Stimulated activated CD4-positive, alpha-beta T cell treated with anti-CD3 and anti-CD28 coated beads, Interleukin-12 subunit alpha, Interleukin-12 subunit beta, amount 100 ng/mL, for 24 hours (primary cell): ENCODE data around the gene GADD45G.

Source experiments
- DNase-seq, 2 experiments: peaks; one replicate each; pipeline ENCODE4 v3.0.0-alpha.2; 2020; ENCODE audit warnings: low read depth in 2 of 2

The GADD45G gene

DNA sequence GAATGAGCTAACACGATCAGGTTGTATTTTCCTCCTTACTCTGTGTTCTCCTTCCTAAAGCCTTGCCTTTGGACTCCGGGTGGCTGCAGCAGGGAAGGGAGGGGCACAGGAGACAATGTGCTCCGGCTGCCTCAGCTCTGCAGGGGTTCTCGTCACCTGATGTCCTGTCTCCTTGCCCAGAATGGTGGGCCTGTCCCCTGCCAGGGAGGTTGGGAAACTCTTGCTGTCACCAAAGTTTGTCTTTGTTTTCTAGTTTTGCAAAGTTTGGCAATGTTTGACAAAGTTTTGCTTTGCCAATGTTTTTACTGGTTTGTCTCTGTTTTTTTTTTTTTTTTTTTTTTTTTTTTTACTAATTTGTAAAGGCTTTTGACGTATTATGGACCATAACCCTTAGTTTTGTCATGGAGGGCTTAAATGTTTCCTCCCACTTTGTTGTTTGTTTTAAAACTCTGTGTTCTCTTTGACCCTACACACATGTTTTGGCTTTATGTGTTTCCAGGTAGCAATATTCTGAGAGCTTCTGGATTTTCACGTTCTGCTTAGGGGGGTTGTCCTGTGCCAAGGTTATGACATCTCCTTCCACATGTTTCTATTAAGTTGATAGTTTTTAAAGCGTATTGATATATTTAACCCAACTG, 49.3 kb downstream of the GADD45G start:
- no peak for DNase-seq

DNA sequence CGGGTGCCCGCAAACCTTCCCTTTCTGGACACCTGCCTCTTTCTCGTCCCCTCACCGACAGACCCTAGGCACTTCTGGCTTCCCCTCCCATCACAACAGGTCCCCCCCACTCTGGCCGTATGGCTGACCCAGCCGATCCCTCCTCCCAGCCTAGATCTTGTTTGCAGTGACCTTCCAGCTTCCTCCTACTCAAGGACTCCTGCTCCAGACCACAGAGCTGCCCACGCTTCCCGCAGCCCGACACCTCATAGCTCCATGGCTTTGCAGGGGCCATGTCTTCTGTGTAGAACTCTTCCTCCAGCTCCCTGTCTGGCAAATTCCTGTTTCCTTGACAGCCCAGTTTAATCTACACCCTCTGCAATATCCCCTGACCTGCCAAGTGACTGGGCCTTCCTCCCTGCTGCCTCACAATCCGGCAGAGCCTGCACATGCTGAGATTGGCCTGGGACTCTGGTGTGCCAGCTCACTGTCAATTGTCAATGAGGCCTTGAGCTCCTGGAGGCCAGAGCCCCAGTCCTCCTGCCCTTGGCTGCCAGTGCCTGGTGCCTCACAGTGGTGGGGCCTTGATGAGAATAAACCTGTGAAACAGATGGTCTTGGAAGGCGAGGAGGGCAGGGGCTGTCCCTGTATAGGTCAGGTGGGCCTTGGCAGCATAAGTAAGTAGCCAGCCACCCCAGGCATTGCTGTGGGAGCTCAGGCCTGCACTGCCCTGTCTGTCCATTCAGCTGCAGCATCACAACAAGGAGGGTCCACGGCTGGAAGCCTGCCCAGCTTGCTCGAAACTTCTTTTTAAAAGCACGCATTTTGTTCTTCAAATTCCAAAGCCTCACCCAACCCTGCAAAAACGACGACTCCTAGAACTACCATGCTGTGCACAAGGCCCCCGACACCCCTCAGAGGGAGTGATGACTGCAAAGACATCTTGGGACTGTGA, 50.5 kb downstream of the GADD45G start:
- DNase-seq: no peak
